HG03196 (cell line): ENCODE results near the gene TPP1.

ENCODE experiments used
- ATAC-seq: cut with Tn5 transposase; IDR thresholded peaks from one replicate; pipeline ENCODE4 v1.9.1; 2021; ENCODE audit not compliant: unreplicated experiment

Gene TPP1

GRCh38 chr11:6596239-6596877 lies 22.9 kb downstream of the TPP1 start:
- ATAC-seq: no peak

- no peak for ATAC-seq
Measured at GRCh38 chr11:6594142-6594768, 25.0 kb downstream of the TPP1 start.

- no peak for ATAC-seq
Measured at GRCh38 chr11:6588018-6588417, 31.2 kb downstream of the TPP1 start.

- ATAC-seq: no peak
Measured at GRCh38 chr11:6587360-6587953, 31.8 kb downstream of the TPP1 start.

- no peak for ATAC-seq
Measured at GRCh38 chr11:6586434-6587359, 32.5 kb downstream of the TPP1 start.

- no peak for ATAC-seq
Measured at GRCh38 chr11:6584528-6584927, 34.7 kb downstream of the TPP1 start.

- no peak for ATAC-seq
Measured at GRCh38 chr11:6583584-6583983, 35.6 kb downstream of the TPP1 start.

- no peak for ATAC-seq
Measured at GRCh38 chr11:6579681-6580080, 39.5 kb downstream of the TPP1 start.

- no peak for ATAC-seq
Measured at GRCh38 chr11:6578134-6578533, 41.1 kb downstream of the TPP1 start.

- ATAC-seq: no peak
Measured at GRCh38 chr11:6576471-6577373, 42.5 kb downstream of the TPP1 start.

- ATAC-seq: no peak
Measured at GRCh38 chr11:6574816-6575715, 44.2 kb downstream of the TPP1 start.

- ATAC-seq: no peak
Measured at GRCh38 chr11:6572215-6572614, 47.0 kb downstream of the TPP1 start.

- ATAC-seq: no peak
Measured at GRCh38 chr11:6571434-6572008, 47.7 kb downstream of the TPP1 start.

- ATAC-seq: no peak
Measured at GRCh38 chr11:6570691-6571427, 48.4 kb downstream of the TPP1 start.

- ATAC-seq: no peak
Measured at GRCh38 chr11:6569706-6570105, 49.5 kb downstream of the TPP1 start.

GRCh38 chr11:6568191-6568918 lies 50.9 kb downstream of the TPP1 start:
- ATAC-seq: no peak

GRCh38 chr11:6567371-6567745 lies 51.9 kb downstream of the TPP1 start:
- ATAC-seq: no peak
